H1 (cell line): ENCODE results near the gene KLHL3. TPM values are rescaled to one million over a fixed set of nuclear protein-coding genes. Genes with fewer than 3 reads are reported as not detected.

Source experiments
- BRCA1 ChIP-seq: IDR thresholded peaks from 2 replicates; pipeline ENCODE4 v1.6.1; 2012; ENCODE audit warnings: low read depth, low read length, improper control_type of control experiment
- CTBP2 ChIP-seq: IDR thresholded peaks from 2 replicates; pipeline ENCODE4 v1.7.0; 2011; ENCODE audit warnings: borderline replicate concordance, mild to moderate bottlenecking, moderate library complexity, mixed read lengths, low read length; ENCODE audit not compliant: insufficient read depth, insufficient read length
- FOSL1 ChIP-seq: IDR thresholded peaks from 2 replicates; pipeline ENCODE4 v1.6.1; 2011; ENCODE audit warnings: mild to moderate bottlenecking, low read depth, low read length, moderate library complexity; ENCODE audit not compliant: insufficient read depth
- SIX5 ChIP-seq: IDR thresholded peaks from 2 replicates; pipeline ENCODE4 v1.6.1; 2011; ENCODE audit warnings: mild to moderate bottlenecking, low read depth, low read length
- TAF7 ChIP-seq: optimal IDR thresholded peaks from 2 replicates; pipeline ENCODE3; 2011; ENCODE audit warnings: low read depth, mild to moderate bottlenecking, inconsistent platforms, low read length, moderate library complexity, borderline replicate concordance
- polyA plus RNA-seq, 7 experiments: library from polyadenylated mRNA; depleted of rRNA in 3 of 7; stranded (reverse) in 5 of 7; unstranded in 2 of 7; fragments of >200 nt in 5 of 7; fragments of 200-250 nt in 2 of 7; gene quantifications; 1 replicate in 5 of 7; 2 replicates in 1 of 7; 4 replicates in 1 of 7; pipeline versions ENCODE4 v1.2.1 to v1.2.3, GENCODE V29; 2011 to 2013; ENCODE audit warnings: missing spikeins in 2 of 7, mixed read lengths in 2 of 7
- total RNA-seq: library from RNA; stranded (reverse); fragmentation: NEBNext Ultra II Directional; extraction: Animal tissue kit (Norgen Biotek cat#: 25700); gene quantifications from 2 replicates; pipeline ENCODE4 v1.2.1, GENCODE V29; 2021
- TF ChIP-seq, protein P1 (sequence below): IDR thresholded peaks from 2 replicates; pipeline ENCODE4 v1.6.1; 2011; ENCODE audit warnings: low read depth, mild to moderate bottlenecking, low read length; ENCODE audit not compliant: insufficient read depth

KLHL3 gene
- total and polyA plus RNA-seq, 2 of the 8 experiments (the other 6 are each of a cell fraction or from before 2014, with no cell fraction given): 7.4 to 13.7 TPM

DNA sequence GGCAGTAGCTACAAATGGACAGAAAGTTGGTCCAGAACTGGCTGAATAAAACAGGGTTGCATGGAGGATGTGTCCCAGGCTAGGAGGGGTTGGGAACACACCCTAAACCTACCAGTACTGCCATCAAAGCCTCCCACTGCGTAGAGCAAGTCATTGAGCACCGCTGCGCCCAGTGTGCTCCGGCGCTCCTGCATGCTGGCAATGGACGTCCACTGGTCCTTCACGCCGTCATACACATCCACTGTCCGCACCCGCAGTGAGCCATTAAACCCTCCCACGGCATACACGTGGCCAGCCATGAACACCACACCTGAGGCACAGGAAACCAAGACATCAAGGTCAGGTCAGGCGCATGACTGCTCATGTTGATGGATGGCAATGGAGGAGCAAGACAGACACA lies 97.0 kb downstream of the KLHL3 start (continued):
- TF ChIP-seq CTBP2 (no peak), FOSL1 (no peak), SIX5 (no peak), TAF7 (no peak), BRCA1 (no peak)
- TF ChIP-seq, protein P1, sequence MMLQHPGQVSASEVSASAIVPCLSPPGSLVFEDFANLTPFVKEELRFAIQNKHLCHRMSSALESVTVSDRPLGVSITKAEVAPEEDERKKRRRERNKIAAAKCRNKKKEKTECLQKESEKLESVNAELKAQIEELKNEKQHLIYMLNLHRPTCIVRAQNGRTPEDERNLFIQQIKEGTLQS: no peak
